ENCODE results near the gene ARFGEF3.

ARFGEF3 gene

GRCh38 chr6:138227316-138227781, 65.6 kb downstream of the ARFGEF3 start:
- H3K27ac ChIP-seq: peak overlapping the region; percentile 100
- TF ChIP-seq CTCF (conservative IDR thresholded peaks at IDR 0.05): no peak
- no peak for TF ChIP-seq ZFX (IDR thresholded peaks at IDR 0.05)

- H3K27ac ChIP-seq: peak overlapping the region; percentile 100
- TF ChIP-seq CTCF (conservative IDR thresholded peaks at IDR 0.05) (no peak), ZFX (IDR thresholded peaks at IDR 0.05) (no peak)
These were observed 67.3 kb downstream of the ARFGEF3 start for GRCh38 chr6:138229072-138229471.

GRCh38 chr6:138229663-138230179, 68.0 kb downstream of the ARFGEF3 start:
- peak overlapping the region; percentile 100 for H3K27ac ChIP-seq
- no peak for TF ChIP-seq CTCF (conservative IDR thresholded peaks at IDR 0.05)
- TF ChIP-seq ZFX (IDR thresholded peaks at IDR 0.05): no peak

GRCh38 chr6:138230221-138230620, 68.5 kb downstream of the ARFGEF3 start:
- H3K27ac ChIP-seq: peak overlapping the region; percentile 100

GRCh38 chr6:138230759-138231380, 69.1 kb downstream of the ARFGEF3 start:
- TF ChIP-seq CTCF (conservative IDR thresholded peaks at IDR 0.05) (no peak), ZFX (IDR thresholded peaks at IDR 0.05) (no peak)
- peak overlapping the region; percentile 100 for H3K27ac ChIP-seq

More at GRCh38 chr6:138230221-138230620, 68.5 kb downstream of the ARFGEF3 start:
- TF ChIP-seq ZFX (IDR thresholded peaks at IDR 0.05) (no peak), CTCF (conservative IDR thresholded peaks at IDR 0.05) (no peak)

- H3K27ac ChIP-seq: peak overlapping the region; percentile 100
- TF ChIP-seq CTCF (conservative IDR thresholded peaks at IDR 0.05) (no peak), ZFX (IDR thresholded peaks at IDR 0.05) (no peak)
These were observed 69.7 kb downstream of the ARFGEF3 start for GRCh38 chr6:138231381-138231886.

GRCh38 chr6:138234363-138234762, 72.6 kb downstream of the ARFGEF3 start:
- peak overlapping the region; percentile 99; the same call in 1 of the 2 replicates for H3K27ac ChIP-seq
- no peak for TF ChIP-seq ZFX (IDR thresholded peaks at IDR 0.05)
- no peak for TF ChIP-seq CTCF (conservative IDR thresholded peaks at IDR 0.05)

All from C4-2B (cell line).